Natural killer cell (primary cell): Measurements from ENCODE around the gene SRCIN1. TPM values are rescaled to one million over a fixed set of nuclear protein-coding genes. Genes with fewer than 3 reads are reported as not detected.
A peak's percentile ranks its signal among the peaks of the same experiment; 100 is the strongest.
"Not testable (repeated sequence)": the region's sequence is repeated elsewhere in the genome, so short reads cannot be mapped to it uniquely, and the experiment has no call there.

Experiments used
- ATAC-seq, 3 donors: fragments of 150-1000 bp in 2 of 3; fragments of 200-7000 bp in 1 of 3; cut with Tn5 transposase; 1 replicate in 1 of 3; 2 replicates in 2 of 3; pipeline ENCODE4 v1.10.0; 2021; ENCODE audit warnings: mild to moderate bottlenecking in 2 of 3, moderate library complexity in 2 of 3
- DNase-seq, 2 donors: peaks; one replicate each; pipeline versions ENCODE4 v3.0.0 to v3.0.0-alpha.2; 2013 to 2021; ENCODE audit warnings: mixed read lengths in 1 of 2
- H3K27ac ChIP-seq: one replicate; pipeline ENCODE4 v1.5.1; 2013; ENCODE audit warnings: mild to moderate bottlenecking, low read length
- H3K27me3 ChIP-seq: one replicate; pipeline ENCODE4 v1.6.1; 2013; ENCODE audit warnings: low read length; ENCODE audit not compliant: control insufficient read depth, insufficient read depth
- H3K36me3 ChIP-seq: one replicate; pipeline ENCODE4 v1.6.1; 2013; ENCODE audit warnings: low read length; ENCODE audit not compliant: control insufficient read depth, insufficient read depth
- H3K4me1 ChIP-seq: one replicate; pipeline ENCODE4 v1.6.1; 2013; ENCODE audit warnings: low read length; ENCODE audit not compliant: control insufficient read depth, insufficient read depth
- H3K4me3 ChIP-seq: one replicate; pipeline ENCODE4 v1.5.1; 2013; ENCODE audit warnings: low read length
- H3K9me3 ChIP-seq: one replicate; pipeline ENCODE4 v1.6.1; 2013; ENCODE audit warnings: low read length; ENCODE audit not compliant: control insufficient read depth, insufficient read depth
- H3K27ac Mint-ChIP-seq, 2 donors: one replicate each; pipeline ENCODE4 v1.8.0; 2022; ENCODE audit warnings: mild to moderate bottlenecking in 2 of 2, mixed read lengths in 2 of 2, moderate library complexity in 1 of 2
- H3K27me3 Mint-ChIP-seq, 2 donors: one replicate each; pipeline ENCODE4 v1.8.0; 2022; ENCODE audit warnings: low read depth in 2 of 2, mixed read lengths in 2 of 2
- H3K36me3 Mint-ChIP-seq: one replicate; pipeline ENCODE4 v1.8.0; 2022; ENCODE audit warnings: mixed read lengths
- H3K4me1 Mint-ChIP-seq, 2 donors: one replicate each; pipeline ENCODE4 v1.8.0; 2022; ENCODE audit warnings: mixed read lengths in 2 of 2
- H3K4me3 Mint-ChIP-seq: one replicate; pipeline ENCODE4 v1.8.0; 2022; ENCODE audit warnings: mild to moderate bottlenecking, moderate library complexity, mixed read lengths
- H3K9me3 Mint-ChIP-seq, 2 donors: one replicate each; pipeline ENCODE4 v1.8.0; 2022; ENCODE audit warnings: mixed read lengths in 2 of 2
- CTCF ChIP-seq: fragments of 200-600 bp; IDR thresholded peaks from one replicate; pipeline ENCODE4 v1.8.0; 2022; ENCODE audit warnings: antibody characterized with exemption
- WGBS: methylation state at CpG from one replicate; pipeline ENCODE4 v1.1.7; 2013; ENCODE audit warnings: missing lambda C conversion rate; ENCODE audit not compliant: insufficient coverage; 5-methylcytosine and 5-hydroxymethylcytosine counted together
- intact Hi-C: fragments of 100-400 bp; cut with micrococcal nuclease; formaldehyde crosslinking; loops from one replicate; pipeline ENCODE4 v1.14.2; 2022
- total RNA-seq, 4 donors: library from RNA; stranded (reverse); fragments of 120-200 nt in 1 of 4; gene quantifications; one replicate each; pipeline versions ENCODE4 v1.2.3 to v1.2.4, GENCODE V29; 2013 to 2022

SRCIN1 gene
- total RNA-seq, 3 donors from 2014 or later (not counting 1 experiment from before 2014, with no cell fraction given), result 0.28 to 0.50 TPM; not detected in 1

- intact Hi-C loops, result no loop called here
- Histone ChIP-seq H3K9me3 (no peaks in the 10 kb centered on the region), H3K4me3 (no peak overlapping the region), H3K4me1 (no peaks in the 10 kb centered on the region), H3K27ac (no peak overlapping the region), H3K36me3 (no peaks in the 10 kb centered on the region), H3K27me3 (no peaks in the 10 kb centered on the region)
- Mint-ChIP-seq H3K36me3 (no peaks in the 10 kb centered on the region), H3K27ac (no peak overlapping the region), H3K4me1 (no peaks in the 10 kb centered on the region), H3K27me3 (peaks cover 21 to 34% of the 10 kb centered on the region in 2 donors), H3K9me3 (no peaks in the 10 kb centered on the region), H3K4me3 (no peak overlapping the region)
- TF ChIP-seq CTCF, result no peak
- no peak for DNase-seq
- no peak for ATAC-seq
These were observed 19.7 kb upstream of the SRCIN1 start for GRCh38 chr17:38625482-38625881.

- H3K9me3 ChIP-seq, H3K4me3 ChIP-seq, H3K27me3 ChIP-seq, H3K4me1 ChIP-seq, H3K27ac Mint-ChIP-seq, H3K4me1 Mint-ChIP-seq, ATAC-seq, H3K4me3 Mint-ChIP-seq, H3K27ac ChIP-seq, H3K36me3 Mint-ChIP-seq, H3K36me3 ChIP-seq, H3K9me3 Mint-ChIP-seq, intact Hi-C loops: not testable (repeated sequence)
- peaks cover 21 to 35% of the 10 kb centered on the region in 2 donors for H3K27me3 Mint-ChIP-seq
- WGBS, result 68% methylated on average over 14 of the region's 14 CpGs
- DNase-seq, result peak in 1 of 2 donors; percentile 41
These were observed 19.1 kb upstream of the SRCIN1 start for GRCh38 chr17:38624782-38625355.

- peaks cover 23 to 35% of the 10 kb centered on the region in 2 donors for H3K27me3 Mint-ChIP-seq
- TF ChIP-seq CTCF, result no peak
- no peaks in the 10 kb centered on the region for H3K4me1 Mint-ChIP-seq
These were observed 15.8 kb upstream of the SRCIN1 start for GRCh38 chr17:38621538-38621937.

GRCh38 chr17:38620551-38621277, 15.0 kb upstream of the SRCIN1 start:
- intact Hi-C loops, result no loop called here
- Histone ChIP-seq H3K9me3 (no peaks in the 10 kb centered on the region), H3K4me3 (no peak overlapping the region), H3K4me1 (no peaks in the 10 kb centered on the region), H3K27ac (no peak overlapping the region), H3K36me3 (no peaks in the 10 kb centered on the region), H3K27me3 (no peaks in the 10 kb centered on the region)
- H3K27ac Mint-ChIP-seq, result no peak overlapping the region
- no peak overlapping the region for H3K4me3 Mint-ChIP-seq
- DNase-seq (no peak), ATAC-seq (no peak)
- no peaks in the 10 kb centered on the region for H3K9me3 Mint-ChIP-seq
- WGBS, result 83% methylated on average over 12 of the region's 12 CpGs
- H3K27me3 Mint-ChIP-seq, result peaks cover 23 to 31% of the 10 kb centered on the region in 2 donors
- no peaks in the 10 kb centered on the region for H3K4me1 Mint-ChIP-seq
- TF ChIP-seq CTCF, result no peak
- no peaks in the 10 kb centered on the region for H3K36me3 Mint-ChIP-seq

More at GRCh38 chr17:38621538-38621937, 15.8 kb upstream of the SRCIN1 start:
- no peaks in the 10 kb centered on the region for H3K27me3 ChIP-seq
- WGBS, result 70% methylated on average over 2 of the region's 2 CpGs
- Mint-ChIP-seq H3K4me3 (no peak overlapping the region), H3K36me3 (no peaks in the 10 kb centered on the region), H3K9me3 (no peaks in the 10 kb centered on the region), H3K27ac (no peak overlapping the region)
- DNase-seq (no peak), ATAC-seq (no peak)
- intact Hi-C loops, result no loop called here
- H3K4me1 ChIP-seq, result no peaks in the 10 kb centered on the region
- H3K27ac ChIP-seq, result no peak overlapping the region
- H3K4me3 ChIP-seq, result no peak overlapping the region
- H3K36me3 ChIP-seq, result no peaks in the 10 kb centered on the region
- H3K9me3 ChIP-seq, result no peaks in the 10 kb centered on the region
